GM12872 (cell line): ENCODE results near the gene ROR1.

Source experiments
- CTCF ChIP-seq: IDR thresholded peaks from 3 replicates; pipeline ENCODE4 v1.5.1; 2011; ENCODE audit warnings: low read depth, mild to moderate bottlenecking, low read length, moderate library complexity; ENCODE audit not compliant: insufficient read depth

Gene ROR1

GRCh38 chr1:63911049-63911448 is 137.2 kb downstream of the ROR1 start:
- TF ChIP-seq CTCF: no peak

GRCh38 chr1:63912643-63913042 is 138.8 kb downstream of the ROR1 start:
- no peak for TF ChIP-seq CTCF

- no peak for TF ChIP-seq CTCF
Measured at GRCh38 chr1:63913533-63913932, 139.7 kb downstream of the ROR1 start.

- no peak for TF ChIP-seq CTCF
Measured at GRCh38 chr1:63914241-63914640, 140.4 kb downstream of the ROR1 start.

GRCh38 chr1:63914706-63915105 is 140.9 kb downstream of the ROR1 start:
- no peak for TF ChIP-seq CTCF

- TF ChIP-seq CTCF: no peak
Measured at GRCh38 chr1:63915121-63915520, 141.3 kb downstream of the ROR1 start.

- TF ChIP-seq CTCF: no peak
Measured at GRCh38 chr1:63916485-63917360, 142.9 kb downstream of the ROR1 start.
